ENCODE results near the gene PI4KA.
"Not testable (repeated sequence)": the region's sequence is repeated elsewhere in the genome, so short reads cannot be mapped to it uniquely, and the experiment has no call there.

The PI4KA gene

GRCh38 chr22:20687356-20688172 is 171.0 kb downstream of the PI4KA start:
- DNase-seq = not testable (repeated sequence)

GRCh38 chr22:20685764-20686163 is 172.8 kb downstream of the PI4KA start:
- DNase-seq = not testable (repeated sequence)

GRCh38 chr22:20678792-20679435 is 179.7 kb downstream of the PI4KA start:
- not testable (repeated sequence) for DNase-seq

GRCh38 chr22:20677684-20678242 is 180.8 kb downstream of the PI4KA start:
- no peak for DNase-seq

- not testable (repeated sequence) for DNase-seq
Observed at GRCh38 chr22:20675613-20676012, 183.0 kb downstream of the PI4KA start.

GRCh38 chr22:20674998-20675397 is 183.6 kb downstream of the PI4KA start:
- no peak for DNase-seq

GRCh38 chr22:20673295-20674195 is 185.1 kb downstream of the PI4KA start:
- no peak for DNase-seq

GRCh38 chr22:20672732-20673131 is 185.9 kb downstream of the PI4KA start:
- DNase-seq = no peak

GRCh38 chr22:20672082-20672424 is 186.6 kb downstream of the PI4KA start:
- DNase-seq = no peak

GRCh38 chr22:20671409-20672081 is 187.1 kb downstream of the PI4KA start:
- no peak for DNase-seq

GRCh38 chr22:20670457-20671261 is 188.0 kb downstream of the PI4KA start:
- DNase-seq = not testable (repeated sequence)

GRCh38 chr22:20669884-20670283 is 188.7 kb downstream of the PI4KA start:
- not testable (repeated sequence) for DNase-seq

- not testable (repeated sequence) for DNase-seq
Observed at GRCh38 chr22:20669471-20669870, 189.1 kb downstream of the PI4KA start.

- not testable (repeated sequence) for DNase-seq
Observed at GRCh38 chr22:20668769-20669168, 189.8 kb downstream of the PI4KA start.

- not testable (repeated sequence) for DNase-seq
Observed at GRCh38 chr22:20668226-20668625, 190.4 kb downstream of the PI4KA start.

- not testable (repeated sequence) for DNase-seq
Observed at GRCh38 chr22:20667548-20667947, 191.1 kb downstream of the PI4KA start.

- DNase-seq = no peak
Observed at GRCh38 chr22:20666560-20666959, 192.1 kb downstream of the PI4KA start.

GRCh38 chr22:20664594-20664959 is 194.0 kb downstream of the PI4KA start:
- DNase-seq = no peak

GRCh38 chr22:20663941-20664593 is 194.5 kb downstream of the PI4KA start:
- no peak for DNase-seq

GRCh38 chr22:20663137-20663828 is 195.3 kb downstream of the PI4KA start:
- DNase-seq = no peak

Measured in activated CD4-positive, CD25-positive, alpha-beta regulatory T cell (primary cell).